Suppressor macrophage treated with lipopolysaccharide for 4 hours (primary cell): ENCODE measurements around the gene HADH.
"Not testable (repeated sequence)": the region's sequence is repeated elsewhere in the genome, so short reads cannot be mapped to it uniquely, and the experiment has no call there.

Source experiments
- DNase-seq: peaks from one replicate; pipeline ENCODE4 v3.0.0-alpha.2; 2020

The HADH gene

DNA sequence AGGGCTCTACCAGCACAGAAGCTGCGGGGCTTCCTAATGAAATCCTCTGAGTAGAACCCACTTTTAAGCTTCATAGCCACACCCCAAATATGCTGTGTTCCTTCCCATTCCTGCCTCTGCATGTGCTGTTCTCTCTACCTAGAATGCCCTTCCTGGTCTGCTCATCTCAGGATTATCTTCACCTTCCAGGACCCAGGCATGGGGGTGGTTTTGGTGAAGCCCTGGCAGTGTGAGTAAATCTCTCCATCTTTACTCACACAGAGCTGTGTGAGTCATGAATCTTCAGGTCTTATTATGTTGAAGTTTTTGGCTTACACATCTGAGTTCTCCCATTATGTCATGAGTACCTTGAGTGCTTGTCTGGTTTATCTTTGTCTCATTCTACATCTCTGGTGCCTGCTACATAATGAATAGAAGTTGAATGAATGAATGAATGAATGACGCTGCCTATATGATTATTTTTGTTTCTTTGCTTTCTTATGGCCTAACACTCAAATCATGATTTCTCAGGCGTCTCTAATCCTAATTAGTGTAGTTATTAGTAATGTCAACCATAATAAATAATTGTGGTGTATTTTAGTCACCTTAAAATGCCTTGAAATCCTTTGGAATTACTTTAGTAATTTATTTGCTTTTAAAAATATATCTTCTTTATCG is 41.9 kb downstream of the HADH start:
- DNase-seq: no peak

DNA sequence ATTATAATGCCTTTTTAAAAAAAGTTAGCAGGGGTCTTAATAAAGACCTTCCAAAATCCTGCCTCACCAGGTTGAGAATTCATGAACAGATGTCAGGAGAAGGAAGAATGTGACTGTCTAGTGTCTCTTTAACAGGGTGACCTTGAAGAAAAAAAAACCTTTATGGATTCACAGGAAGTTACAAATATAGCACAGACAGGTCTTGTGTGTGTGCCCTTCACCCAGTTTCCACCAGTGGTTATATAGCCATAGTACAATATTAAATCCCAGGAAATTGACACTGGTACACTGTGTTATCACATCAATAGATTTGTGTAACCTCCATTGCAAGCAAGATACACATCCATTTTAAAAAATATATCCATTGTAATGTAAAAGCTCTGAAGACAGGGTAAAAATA is 43.7 kb downstream of the HADH start:
- DNase-seq: no peak

DNA sequence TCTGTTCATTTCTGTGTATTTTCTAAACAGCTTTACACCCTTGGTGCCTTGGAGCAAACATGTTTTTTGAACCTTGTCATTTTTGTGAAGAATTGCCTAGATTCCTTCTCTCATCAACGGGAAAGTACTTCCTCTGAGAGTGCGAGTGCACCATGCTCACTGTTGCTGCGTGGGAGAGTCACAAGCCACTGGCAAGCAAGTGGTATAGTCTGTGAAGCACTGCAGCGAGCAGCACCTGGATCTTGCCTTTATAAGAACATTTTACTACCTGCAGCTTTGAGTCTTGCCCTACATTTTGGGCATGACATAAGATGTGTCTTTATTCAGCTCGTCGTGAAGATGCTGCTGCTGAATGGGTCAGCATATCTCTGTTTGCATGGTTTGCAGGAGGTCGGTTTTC is 44.9 kb downstream of the HADH start:
- DNase-seq: no peak

DNA sequence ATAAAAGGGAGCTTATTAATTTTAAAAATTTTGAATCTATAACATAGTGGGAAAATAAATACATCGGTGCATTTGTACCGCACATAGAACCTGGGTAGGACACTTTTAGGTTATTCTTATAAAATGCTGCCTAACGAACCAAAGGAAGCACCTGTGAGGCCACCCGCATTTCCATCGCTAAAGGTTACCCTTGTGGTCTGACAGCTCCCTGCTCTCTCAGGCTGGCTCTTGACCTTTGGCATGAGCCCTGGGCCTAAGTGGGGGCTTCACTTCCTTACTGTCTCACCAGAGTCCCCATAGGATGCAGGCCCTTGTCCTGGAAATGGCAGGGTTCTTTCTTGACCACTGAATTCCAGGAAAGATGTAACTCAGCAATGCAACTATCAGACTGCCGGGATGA is 46.0 kb downstream of the HADH start:
- DNase-seq: no peak

DNA sequence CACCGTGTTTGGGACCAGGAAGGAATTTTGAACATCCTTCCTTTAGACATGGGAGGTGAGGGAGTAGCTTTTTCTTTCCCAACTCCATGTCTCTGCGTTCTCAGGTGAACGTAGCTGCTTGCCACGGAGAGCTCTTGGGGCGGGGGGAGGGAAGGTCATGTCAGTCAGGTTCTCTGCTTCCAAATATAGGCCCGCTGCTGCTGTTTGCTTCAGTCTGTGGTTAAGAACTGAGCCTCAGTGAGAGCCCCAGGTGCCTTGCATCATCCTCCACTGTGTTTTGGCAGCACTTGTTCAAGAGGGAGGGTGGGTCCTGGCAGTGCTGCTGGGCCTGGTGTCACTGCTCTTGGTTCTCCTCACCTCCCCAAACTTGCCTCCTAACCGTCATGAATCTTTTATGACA is 46.5 kb downstream of the HADH start:
- no peak for DNase-seq

DNA sequence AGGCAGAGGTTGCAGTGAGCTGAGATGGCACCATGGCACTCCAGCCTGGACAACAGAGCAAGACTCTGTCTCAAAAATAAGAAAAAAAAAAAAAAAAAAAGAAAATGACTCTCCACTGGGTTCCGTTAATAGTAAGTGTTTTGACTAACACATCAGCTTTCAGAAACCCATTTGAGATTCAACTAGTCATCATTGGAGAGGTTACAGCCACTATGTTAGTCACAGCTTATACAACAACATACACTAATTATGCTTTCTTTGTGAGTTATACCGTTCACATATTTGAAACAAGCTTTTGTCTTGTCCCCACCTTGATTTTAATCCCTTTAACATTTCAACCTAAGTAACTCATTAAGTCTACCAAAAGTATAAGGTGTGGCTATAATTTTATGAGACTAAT is 48.2 kb downstream of the HADH start:
- no peak for DNase-seq

DNA sequence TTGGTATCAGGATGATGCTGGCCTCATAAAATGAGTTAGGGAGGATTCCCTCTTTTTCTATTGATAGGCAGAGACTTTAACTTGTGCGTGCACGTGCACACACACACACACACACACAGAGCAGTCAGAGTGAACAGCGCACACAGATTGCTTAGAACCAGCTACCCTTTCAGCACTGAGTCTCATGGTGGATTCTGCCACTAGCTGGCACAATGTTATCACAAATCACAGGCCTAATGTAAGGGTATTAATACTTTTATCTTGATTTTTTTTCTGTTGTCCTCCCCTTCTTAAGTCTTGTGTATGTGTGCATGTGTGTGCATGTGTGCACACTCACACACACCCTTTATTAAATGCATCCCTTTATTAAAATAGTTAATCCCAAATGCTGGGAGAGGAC is 53.2 kb downstream of the HADH start:
- no peak for DNase-seq

DNA sequence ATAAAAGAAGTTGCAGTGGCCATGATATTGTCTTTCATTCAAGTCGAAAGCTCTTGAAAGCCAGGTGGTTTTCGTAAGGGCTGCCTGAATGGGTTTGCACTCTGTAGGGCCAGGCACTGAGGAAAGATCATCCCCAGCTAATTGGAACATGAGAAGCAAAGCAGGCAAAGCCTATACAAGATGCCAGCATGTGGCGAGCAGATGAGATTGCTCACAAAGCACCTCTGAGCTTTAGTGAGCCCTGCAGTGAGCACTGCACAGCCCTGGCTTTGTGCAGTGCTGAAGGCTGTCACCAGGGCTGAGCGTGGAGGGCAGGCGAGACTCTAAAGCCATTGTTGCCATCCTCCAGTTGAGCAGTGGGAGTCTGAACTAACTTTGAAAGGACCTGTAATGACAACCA is 53.8 kb downstream of the HADH start:
- DNase-seq: no peak

DNA sequence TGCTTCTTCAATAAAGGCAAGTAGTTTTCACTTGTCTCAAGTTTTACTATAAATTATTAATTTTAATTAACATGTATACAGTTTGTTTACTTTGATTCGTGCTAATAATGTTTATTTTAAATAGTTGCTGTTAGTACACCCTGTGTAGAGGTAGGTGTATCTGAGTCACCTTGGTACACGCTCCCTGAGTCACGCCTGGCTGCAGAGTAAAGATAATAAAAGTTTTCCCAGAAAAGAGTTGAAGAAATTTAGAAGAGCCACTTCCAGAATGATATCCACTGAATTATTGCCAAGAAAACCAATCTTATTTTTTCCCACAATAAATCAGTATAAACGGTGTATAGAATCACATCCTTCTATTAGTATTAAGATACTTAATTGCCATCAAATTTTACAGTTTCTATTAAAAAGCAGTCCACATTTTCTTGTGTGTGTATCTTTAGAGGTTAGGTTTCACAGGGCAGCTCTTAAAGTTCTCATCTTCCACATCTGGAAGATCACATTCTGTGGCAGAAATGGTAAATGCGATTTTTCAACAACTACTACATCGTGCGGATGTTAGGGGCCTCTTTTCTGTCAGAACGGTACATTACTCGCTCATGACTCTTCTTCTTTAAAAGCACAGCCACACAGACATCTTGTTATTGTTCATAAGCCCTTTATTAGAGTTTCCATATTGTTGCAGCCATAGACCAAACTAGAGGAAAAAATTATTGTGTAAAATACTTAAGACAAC is 55.4 kb downstream of the HADH start:
- DNase-seq: no peak

DNA sequence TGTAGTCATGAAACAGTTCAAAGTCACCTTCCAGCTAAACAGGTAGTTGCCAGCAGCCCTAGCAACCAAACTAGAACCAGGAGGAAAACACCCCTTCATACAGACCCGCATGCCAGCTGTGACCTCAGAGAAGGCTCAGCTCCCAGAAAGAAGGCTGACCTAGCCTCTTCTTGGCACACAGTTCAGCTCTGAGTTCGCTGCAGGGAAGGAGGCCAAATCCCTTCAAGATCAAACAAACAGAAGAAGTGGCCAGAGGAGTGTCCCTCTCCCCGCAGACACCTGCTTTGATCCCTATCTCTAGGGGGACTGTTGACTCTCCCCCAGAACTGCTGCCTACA is 56.0 kb downstream of the HADH start:
- DNase-seq: no peak

DNA sequence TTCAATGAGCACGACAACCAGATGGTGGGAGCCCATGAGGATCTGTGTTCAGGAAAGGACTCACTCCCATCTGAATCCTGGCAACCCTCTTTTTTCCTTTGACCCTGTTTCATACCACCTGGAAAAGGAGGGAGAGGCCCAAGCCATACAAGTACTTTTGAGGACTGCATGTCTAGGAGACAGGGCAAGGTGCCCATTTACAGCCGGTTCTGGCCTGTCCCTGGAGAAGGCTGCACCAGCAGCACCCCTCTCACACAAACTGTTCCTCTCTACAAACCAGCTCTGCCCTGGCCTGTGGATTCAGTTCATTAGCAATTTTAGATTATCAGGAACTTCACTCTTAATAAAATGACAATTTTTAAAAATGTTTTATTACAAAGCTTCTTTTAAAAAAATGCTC is 57.5 kb downstream of the HADH start:
- no peak for DNase-seq

DNA sequence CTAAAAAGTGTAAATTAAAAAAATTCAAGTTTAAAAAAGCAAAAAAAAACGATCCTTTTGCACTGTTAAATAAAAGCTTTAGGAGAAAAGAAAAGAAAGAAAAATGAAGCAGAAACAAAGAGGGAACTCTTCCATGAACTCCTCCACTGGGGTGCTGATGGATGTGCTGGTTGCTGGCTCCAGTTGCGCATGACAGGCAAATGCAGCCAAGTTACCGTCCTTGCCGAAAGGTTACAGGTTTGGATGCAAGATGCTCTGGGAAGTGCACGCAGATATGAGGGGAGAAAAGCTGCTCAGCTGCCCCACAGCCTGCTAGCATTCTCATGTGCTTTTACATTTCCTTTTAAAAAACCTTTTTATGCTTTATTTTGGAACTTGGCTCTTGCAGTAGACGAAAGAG is 58.5 kb downstream of the HADH start:
- DNase-seq: no peak

DNA sequence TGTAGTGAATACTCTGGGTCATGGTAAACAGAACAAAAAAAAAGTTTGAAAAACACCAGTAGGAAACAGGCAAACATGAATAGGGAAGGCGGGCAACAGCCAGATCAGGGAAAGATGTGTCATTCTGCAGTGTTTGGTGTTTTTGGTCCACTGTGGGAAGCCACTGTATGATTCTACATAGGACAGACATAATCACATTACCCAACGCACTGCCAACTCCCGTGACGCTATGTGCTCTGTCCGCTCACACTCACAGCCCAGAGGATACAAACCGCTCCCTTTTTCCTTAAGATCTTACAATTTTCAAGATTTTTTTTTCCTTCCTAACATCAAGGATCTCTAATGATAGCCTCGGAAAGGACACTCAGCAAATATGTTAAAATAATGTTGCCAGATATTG is 59.3 kb downstream of the HADH start:
- no peak for DNase-seq

DNA sequence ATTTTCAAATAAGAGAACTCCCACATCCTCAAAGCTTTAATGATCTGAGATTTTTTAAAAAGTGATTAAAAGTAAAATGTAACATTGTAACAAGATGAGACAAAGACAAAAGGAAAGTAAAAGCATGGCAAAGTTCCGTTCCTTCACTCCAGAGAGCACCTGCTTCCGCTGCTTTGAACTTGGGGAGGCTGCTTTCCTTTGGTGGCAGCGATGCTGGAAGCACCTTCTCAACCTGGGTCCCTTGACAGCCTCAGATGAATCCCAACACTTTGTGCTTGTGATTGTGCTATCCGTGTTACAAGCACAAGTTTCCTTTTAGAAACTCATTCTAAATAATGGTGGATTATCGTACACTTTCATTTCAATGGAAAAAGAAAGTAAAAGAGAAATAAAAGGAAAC is 59.7 kb downstream of the HADH start:
- no peak for DNase-seq

DNA sequence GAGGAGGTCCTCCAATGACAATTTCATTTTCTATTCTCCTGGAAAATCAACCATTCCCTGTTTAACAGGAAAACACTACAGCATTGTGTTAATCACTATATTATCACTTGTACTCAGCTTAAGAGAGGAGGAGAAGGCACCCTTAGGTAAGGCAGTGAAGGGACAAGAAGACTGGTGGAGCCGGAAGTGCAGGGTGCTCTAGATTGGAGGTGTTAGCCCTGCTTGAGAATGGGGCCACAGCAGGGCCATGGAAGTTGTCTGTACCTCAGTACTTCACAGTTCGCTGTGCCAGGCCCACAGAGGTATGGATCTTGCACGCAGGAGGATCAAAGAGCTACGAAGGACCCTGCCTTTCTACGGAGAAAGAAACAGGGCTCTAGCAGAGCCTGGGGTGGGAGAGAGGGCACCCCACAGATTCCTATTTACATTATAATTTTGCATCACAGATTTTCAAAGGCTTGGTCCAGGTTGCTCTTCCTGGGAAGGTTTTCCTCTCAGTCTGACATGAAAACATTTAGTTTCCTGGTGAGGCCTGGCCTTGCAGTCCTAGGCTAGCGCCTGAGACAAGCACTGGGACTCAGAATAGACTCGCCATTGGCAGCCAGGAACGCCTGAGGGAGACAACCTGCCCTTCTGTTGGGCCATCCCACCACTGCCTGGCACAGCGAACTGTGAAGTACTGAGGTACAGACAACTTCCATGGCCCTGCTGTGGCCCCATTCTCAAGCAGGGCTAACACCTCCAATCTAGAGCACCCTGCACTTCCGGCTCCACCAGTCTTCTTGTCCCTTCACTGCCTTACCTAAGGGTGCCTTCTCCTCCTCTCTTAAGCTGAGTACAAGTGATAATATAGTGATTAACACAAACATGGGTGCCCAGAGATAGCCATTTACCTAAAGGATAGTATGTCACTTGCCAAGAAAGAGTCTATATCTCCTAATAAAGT is 60.8 kb downstream of the HADH start:
- not testable (repeated sequence) for DNase-seq

DNA sequence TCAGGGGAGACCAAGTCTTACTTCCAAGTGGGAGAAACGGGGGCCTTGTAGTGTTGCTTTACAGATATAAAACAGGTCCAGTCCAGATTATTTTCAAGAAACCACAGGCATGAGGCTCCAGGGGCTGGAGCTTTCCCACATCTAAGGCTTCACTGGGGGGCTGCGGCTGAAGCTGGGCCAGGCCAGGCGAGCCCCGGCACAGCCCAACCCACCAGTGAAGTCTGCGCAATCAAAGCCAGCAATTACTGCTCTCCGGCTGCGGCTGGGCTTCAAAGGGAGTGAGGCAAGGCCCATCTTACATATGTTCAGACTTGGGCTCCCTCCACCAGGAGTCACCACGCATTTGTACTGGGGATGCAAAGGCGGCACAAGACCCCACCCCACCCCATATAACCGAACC is 61.7 kb downstream of the HADH start:
- DNase-seq: no peak

DNA sequence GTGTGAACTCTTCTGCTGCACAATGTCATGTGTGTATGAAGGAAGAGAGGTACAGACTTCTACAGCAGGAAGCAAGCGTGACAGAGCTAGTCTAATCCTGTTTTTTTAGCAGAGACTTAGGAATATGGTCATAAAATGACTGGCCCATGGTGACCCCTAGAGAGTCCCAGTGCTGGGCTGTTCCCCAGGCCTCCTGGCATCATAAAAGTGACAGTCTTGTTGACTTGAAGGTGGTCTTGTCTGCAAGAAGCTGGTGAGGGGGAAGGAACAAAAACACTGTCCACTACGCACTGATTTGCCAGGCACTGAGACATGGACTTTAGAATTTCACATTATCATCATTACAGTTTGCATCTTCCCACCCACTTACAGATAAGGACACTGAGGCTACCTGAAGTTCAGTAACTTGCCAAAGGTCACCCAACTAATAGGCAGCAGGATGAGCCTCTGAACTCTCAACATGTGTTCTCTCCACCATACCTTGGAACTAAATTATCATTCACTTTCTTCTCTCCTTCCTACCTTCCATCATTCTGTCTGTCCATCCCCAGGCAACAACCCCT is 63.0 kb downstream of the HADH start:
- no peak for DNase-seq

DNA sequence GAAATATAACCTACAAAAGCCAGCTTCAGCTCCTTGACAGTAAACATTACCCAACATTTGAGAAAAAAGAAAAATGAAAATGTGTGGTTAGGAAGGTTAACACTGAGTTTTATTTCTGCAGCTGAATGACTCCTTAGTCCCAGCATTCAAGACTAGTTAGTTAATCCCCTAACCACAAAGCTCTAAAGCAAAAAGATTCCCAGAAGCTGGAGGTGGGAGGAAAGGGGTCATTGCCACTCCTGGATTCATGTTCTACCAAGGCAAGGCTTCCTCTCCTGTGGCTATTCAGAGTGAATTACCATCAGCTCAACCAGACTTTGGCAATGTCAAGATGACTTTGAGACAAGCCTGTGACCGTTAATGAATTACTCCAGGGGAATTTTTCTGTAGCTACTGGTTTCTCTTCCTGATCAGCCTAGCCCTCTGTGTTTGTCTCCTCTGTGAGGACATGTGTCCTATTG is 63.6 kb downstream of the HADH start:
- DNase-seq: no peak

DNA sequence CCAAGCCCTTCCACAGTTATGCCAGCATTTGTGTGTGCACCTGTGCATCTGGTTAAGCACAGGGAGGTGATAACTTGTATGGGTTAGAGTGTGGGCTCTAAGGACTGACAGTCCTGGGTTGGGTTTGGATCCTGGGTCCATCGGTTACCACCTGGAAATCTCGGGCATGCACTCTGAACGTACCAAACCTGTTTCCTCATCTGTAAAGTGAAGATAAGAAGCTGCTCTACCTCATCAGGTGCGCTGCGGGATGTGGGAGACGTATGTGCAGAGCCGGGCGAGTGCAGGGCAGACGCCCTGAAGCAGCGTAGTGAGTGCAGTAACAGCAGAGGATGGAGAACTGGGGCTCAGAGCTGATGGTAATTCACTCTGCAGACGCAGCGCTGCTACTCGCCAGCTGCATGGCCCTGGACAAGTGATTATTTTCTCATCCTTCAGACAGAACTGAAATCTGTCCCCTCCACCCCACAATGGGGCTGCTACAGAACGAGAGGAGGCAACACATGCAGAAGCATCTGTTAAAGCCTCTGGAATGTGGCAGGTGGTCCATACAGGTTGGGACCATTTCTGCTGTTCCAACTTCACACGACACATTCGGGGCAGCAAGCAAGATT is 64.4 kb downstream of the HADH start:
- DNase-seq: no peak

DNA sequence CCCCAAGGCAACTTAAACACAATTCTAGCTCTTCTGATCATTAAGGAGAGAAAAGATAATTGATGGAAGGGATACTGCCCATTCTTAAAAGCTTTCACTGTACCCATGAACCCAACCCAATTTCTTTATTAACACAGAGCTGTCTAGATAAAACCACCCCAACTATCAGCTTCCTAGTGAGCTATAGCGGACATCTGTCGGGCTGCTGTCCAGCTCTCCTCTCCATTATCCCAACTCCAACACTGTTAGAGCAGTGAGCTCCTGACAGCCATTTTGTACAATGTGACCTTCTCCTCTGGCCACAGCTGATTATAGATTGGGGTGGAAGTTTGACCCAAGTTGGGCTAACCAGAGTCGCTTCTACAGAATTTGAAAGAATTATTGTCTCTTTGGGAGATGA is 66.1 kb downstream of the HADH start:
- no peak for DNase-seq

DNA sequence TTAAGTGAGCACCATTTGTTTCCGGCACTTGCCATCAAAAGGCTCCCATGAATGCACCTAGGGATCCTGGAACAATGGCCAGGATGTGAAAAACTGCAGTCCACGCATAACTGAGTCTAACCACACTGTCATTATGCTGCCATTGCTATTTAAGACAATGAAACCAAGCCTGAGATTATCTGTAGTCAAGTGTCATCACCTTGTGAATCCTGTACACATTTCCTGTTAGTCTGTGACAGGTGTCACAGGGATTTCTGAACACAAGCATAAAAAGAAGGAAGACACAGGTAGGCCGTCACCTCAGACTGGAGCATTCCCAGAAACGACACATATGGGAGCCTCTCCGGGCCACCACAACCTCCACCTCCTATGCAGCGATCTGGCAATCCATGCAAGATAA is 66.7 kb downstream of the HADH start:
- no peak for DNase-seq

DNA sequence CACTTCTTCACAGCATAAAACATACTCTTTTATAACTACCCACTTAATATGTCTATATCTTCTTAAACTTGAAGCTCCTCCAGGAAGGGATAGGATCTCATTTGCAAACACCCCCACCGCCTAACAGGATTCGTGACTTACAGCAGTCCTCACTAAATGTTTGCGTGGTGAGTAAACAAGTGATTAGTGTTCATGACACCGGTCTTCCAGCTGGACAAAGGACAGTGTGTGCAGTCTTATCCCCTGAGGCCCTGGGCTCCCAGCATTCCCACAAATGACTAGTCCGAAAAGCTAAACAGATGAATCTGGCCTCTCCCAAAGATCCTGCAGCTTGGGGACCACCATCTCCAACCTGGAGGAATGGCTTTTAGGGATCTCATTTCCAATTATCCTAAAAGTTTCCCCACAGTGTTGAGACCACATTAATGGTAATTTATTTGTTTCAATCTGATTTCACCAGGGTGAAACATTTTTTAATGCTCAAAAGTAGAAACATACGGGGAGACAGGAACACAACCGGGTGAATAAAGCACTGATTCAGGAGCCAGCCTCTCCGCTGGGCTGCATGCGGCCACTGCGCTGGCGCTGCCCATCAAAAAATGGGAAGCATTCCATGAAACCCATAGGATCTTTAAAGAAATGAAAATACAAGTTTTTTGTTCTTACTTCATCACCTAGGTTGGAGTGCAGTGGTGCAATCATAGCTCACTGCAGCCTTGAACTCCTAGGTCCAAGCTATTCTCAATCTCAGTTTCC is 69.2 kb downstream of the HADH start:
- no peak for DNase-seq
